Vagina (tissue), 2 donors: Measurements from ENCODE around the gene C16orf54.
"Not testable (repeated sequence)": the region's sequence is repeated elsewhere in the genome, so short reads cannot be mapped to it uniquely, and the experiment has no call there.

ENCODE experiments used
- CTCF ChIP-seq, 3 experiments: fragments of 450-650 bp in 2 of 3; fragments of 200-600 bp in 1 of 3; sonication (generic) in 1 of 3; IDR thresholded peaks; one replicate each; pipeline ENCODE4 v1.5.1; 2017 to 2019; ENCODE audit warnings: antibody characterized with exemption in 3 of 3, mild to moderate bottlenecking in 2 of 3, moderate library complexity in 2 of 3
- POLR2A ChIP-seq, 2 donors: fragments of 450-650 bp; IDR thresholded peaks; one replicate each; pipeline ENCODE4 v1.6.1; 2017; ENCODE audit warnings: antibody characterized with exemption in 2 of 2, mild to moderate bottlenecking in 2 of 2, moderate library complexity in 2 of 2
- POLR2AphosphoS5 ChIP-seq, 2 donors: sonication (generic); formaldehyde crosslinking; IDR thresholded peaks; one replicate each; pipeline ENCODE4 v1.9.0; 2017; ENCODE audit warnings: antibody characterized with exemption in 2 of 2, mild to moderate bottlenecking in 2 of 2, low read depth in 1 of 2; ENCODE audit not compliant: insufficient read depth in 1 of 2

GRCh38 chr16:29731768-29732601 lies 13.8 kb downstream of the C16orf54 start:
- TF ChIP-seq POLR2AphosphoS5 (IDR thresholded peaks at IDR 0.05; ENCODE audit: insufficient read depth in 1 of 2, low read depth in 1 of 2); CTCF (IDR thresholded peaks at IDR 0.05); POLR2A (IDR thresholded peaks at IDR 0.05): not testable (repeated sequence)
